ENCODE measurements around the gene NAALADL2. TPM values are rescaled to one million over a fixed set of nuclear protein-coding genes. Genes with fewer than 3 reads are reported as not detected.

Gene NAALADL2
- total RNA-seq, 4 donors from 2014 or later, result 0.26 to 218 (median 17.4) TPM

GRCh38 chr3:175384569-175384968 is 525.4 kb downstream of the NAALADL2 start:
- intact Hi-C loops (cut with DNase I; ENCODE audit: low total_unique reads), result no loop called here
- Histone ChIP-seq H3K36me3 (no peaks in the 10 kb centered on the region), H3K9me3 (no peaks in the 10 kb centered on the region), H3K27ac (peak overlapping the region in 1 of 2 donors; percentile 29), H3K4me3 (no peak overlapping the region), H3K27me3 (no peaks in the 10 kb centered on the region), H3K4me1 (no peaks in the 10 kb centered on the region)
- no peak for DNase-seq
- TF ChIP-seq CTCF (IDR thresholded peaks at IDR 0.05) (no peak), POLR2A (IDR thresholded peaks at IDR 0.05) (no peak)

- Histone ChIP-seq H3K4me3 (no peak overlapping the region), H3K27ac (no peak overlapping the region), H3K36me3 (no peaks in the 10 kb centered on the region), H3K27me3 (no peaks in the 10 kb centered on the region), H3K4me1 (no peaks in the 10 kb centered on the region), H3K9me3 (no peaks in the 10 kb centered on the region)
- intact Hi-C loops (cut with DNase I; ENCODE audit: low total_unique reads), result no loop called here
- TF ChIP-seq POLR2A (IDR thresholded peaks at IDR 0.05), result no peak
- TF ChIP-seq CTCF (IDR thresholded peaks at IDR 0.05), result no peak
- no peak for DNase-seq
Measured at GRCh38 chr3:175386630-175387029, 527.5 kb downstream of the NAALADL2 start.

GRCh38 chr3:175389560-175389959 is 530.4 kb downstream of the NAALADL2 start:
- intact Hi-C loops (cut with DNase I; ENCODE audit: low total_unique reads), result no loop called here
- H3K36me3 ChIP-seq, result no peaks in the 10 kb centered on the region

GRCh38 chr3:175391601-175392000 is 532.5 kb downstream of the NAALADL2 start:
- intact Hi-C loops (cut with DNase I; ENCODE audit: low total_unique reads), result no loop called here
- H3K9me3 ChIP-seq, result no peaks in the 10 kb centered on the region
- TF ChIP-seq CTCF (IDR thresholded peaks at IDR 0.05), result no peak
- no peak for TF ChIP-seq POLR2A (IDR thresholded peaks at IDR 0.05)
- no peaks in the 10 kb centered on the region for H3K27me3 ChIP-seq
- H3K4me1 ChIP-seq, result no peaks in the 10 kb centered on the region
- H3K27ac ChIP-seq, result no peak overlapping the region
- H3K36me3 ChIP-seq, result no peaks in the 10 kb centered on the region
- DNase-seq, result no peak
- no peak overlapping the region for H3K4me3 ChIP-seq

More at GRCh38 chr3:175389560-175389959, 530.4 kb downstream of the NAALADL2 start:
- H3K9me3 ChIP-seq, result no peaks in the 10 kb centered on the region
- no peaks in the 10 kb centered on the region for H3K27me3 ChIP-seq
- no peak for TF ChIP-seq POLR2A (IDR thresholded peaks at IDR 0.05)
- no peak for TF ChIP-seq CTCF (IDR thresholded peaks at IDR 0.05)
- no peak overlapping the region for H3K4me3 ChIP-seq
- DNase-seq, result no peak
- no peaks in the 10 kb centered on the region for H3K4me1 ChIP-seq
- peak overlapping the region in 1 of 2 donors; percentile 10 for H3K27ac ChIP-seq

- H3K4me1 ChIP-seq, result no peaks in the 10 kb centered on the region
- no peaks in the 10 kb centered on the region for H3K27me3 ChIP-seq
- H3K9me3 ChIP-seq, result no peaks in the 10 kb centered on the region
- H3K36me3 ChIP-seq, result no peaks in the 10 kb centered on the region
- H3K4me3 ChIP-seq, result no peak overlapping the region
- no peak for DNase-seq
- no peak for TF ChIP-seq CTCF (IDR thresholded peaks at IDR 0.05)
- TF ChIP-seq POLR2A (IDR thresholded peaks at IDR 0.05), result no peak
- intact Hi-C loops (cut with DNase I; ENCODE audit: low total_unique reads), result no loop called here
- H3K27ac ChIP-seq, result no peak overlapping the region
Measured at GRCh38 chr3:175392653-175393052, 533.5 kb downstream of the NAALADL2 start.

Measured in uterus (tissue), 4 donors.